ENCODE data around the gene RDX. TPM values are rescaled to one million over a fixed set of nuclear protein-coding genes. Genes with fewer than 3 reads are reported as not detected.

The RDX gene
- total and polyA plus RNA-seq, 10 of the 15 experiments (the other 5 are each of a cell fraction or from before 2014, with no cell fraction given): 24.6 to 62.2 (median 47.8) TPM

- H3K4me3 ChIP-seq: no peak overlapping the region
- SMC1A ChIA-PET (ENCODE audit: uncharacterized antibody, unreplicated experiment): no interaction called here
- RAD21 ChIA-PET (ENCODE audit: unreplicated experiment): no interaction called here
- POLR2A ChIA-PET: no interaction called here
- CTCF ChIA-PET: interaction anchor here (0.7 kb wide), 1 partner anchor 19 kb away, joined by 3 read pairs; no protein-coding TSS in a partner anchor
- H3K9me3 ChIP-seq (replicated peaks; ENCODE audit: control insufficient read depth, insufficient read depth, low read length): no peaks in the 10 kb centered on the region; the same call in 2 of the 3 replicates
- no TSS peak for BruUV-seq (replicated peaks)
- TF ChIP-seq CHD4 (IDR thresholded peaks at IDR 0.05) (no peak), SREBF2 (IDR thresholded peaks at IDR 0.05; ENCODE audit: low read length) (no peak), ZZZ3 (IDR thresholded peaks at IDR 0.05; ENCODE audit: control insufficient read depth, insufficient read length, low read depth) (no peak), SRF (IDR thresholded peaks at IDR 0.05; ENCODE audit: low read depth in 2 of 2, low read length in 2 of 2) (no peak), CEBPB (IDR thresholded peaks at IDR 0.05; ENCODE audit: borderline replicate concordance in 1 of 2, low read depth in 2 of 2, low read length in 2 of 2) (no peak), YBX1 (IDR thresholded peaks at IDR 0.05) (no peak), PAX5 (IDR thresholded peaks at IDR 0.05; ENCODE audit: borderline replicate concordance, low read depth, low read length) (no peak), ZNF24 (IDR thresholded peaks at IDR 0.05) (no peak), SUPT20H (IDR thresholded peaks at IDR 0.05; ENCODE audit: borderline replicate concordance, control insufficient read depth, low read depth, low read length) (no peak), CREM (IDR thresholded peaks at IDR 0.05; ENCODE audit: low read depth) (no peak), NFIC (IDR thresholded peaks at IDR 0.05; ENCODE audit: low read depth, low read length) (no peak), CBFB (IDR thresholded peaks at IDR 0.05; ENCODE audit: low read depth) (no peak), BCL11A (IDR thresholded peaks at IDR 0.05; ENCODE audit: low read depth, low read length) (no peak)
- TF ChIP-seq, protein P1, sequence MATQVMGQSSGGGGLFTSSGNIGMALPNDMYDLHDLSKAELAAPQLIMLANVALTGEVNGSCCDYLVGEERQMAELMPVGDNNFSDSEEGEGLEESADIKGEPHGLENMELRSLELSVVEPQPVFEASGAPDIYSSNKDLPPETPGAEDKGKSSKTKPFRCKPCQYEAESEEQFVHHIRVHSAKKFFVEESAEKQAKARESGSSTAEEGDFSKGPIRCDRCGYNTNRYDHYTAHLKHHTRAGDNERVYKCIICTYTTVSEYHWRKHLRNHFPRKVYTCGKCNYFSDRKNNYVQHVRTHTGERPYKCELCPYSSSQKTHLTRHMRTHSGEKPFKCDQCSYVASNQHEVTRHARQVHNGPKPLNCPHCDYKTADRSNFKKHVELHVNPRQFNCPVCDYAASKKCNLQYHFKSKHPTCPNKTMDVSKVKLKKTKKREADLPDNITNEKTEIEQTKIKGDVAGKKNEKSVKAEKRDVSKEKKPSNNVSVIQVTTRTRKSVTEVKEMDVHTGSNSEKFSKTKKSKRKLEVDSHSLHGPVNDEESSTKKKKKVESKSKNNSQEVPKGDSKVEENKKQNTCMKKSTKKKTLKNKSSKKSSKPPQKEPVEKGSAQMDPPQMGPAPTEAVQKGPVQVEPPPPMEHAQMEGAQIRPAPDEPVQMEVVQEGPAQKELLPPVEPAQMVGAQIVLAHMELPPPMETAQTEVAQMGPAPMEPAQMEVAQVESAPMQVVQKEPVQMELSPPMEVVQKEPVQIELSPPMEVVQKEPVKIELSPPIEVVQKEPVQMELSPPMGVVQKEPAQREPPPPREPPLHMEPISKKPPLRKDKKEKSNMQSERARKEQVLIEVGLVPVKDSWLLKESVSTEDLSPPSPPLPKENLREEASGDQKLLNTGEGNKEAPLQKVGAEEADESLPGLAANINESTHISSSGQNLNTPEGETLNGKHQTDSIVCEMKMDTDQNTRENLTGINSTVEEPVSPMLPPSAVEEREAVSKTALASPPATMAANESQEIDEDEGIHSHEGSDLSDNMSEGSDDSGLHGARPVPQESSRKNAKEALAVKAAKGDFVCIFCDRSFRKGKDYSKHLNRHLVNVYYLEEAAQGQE (IDR thresholded peaks at IDR 0.05; ENCODE audit: low read depth, low read length): no peak
- no peaks in the 10 kb centered on the region for H4K20me1 ChIP-seq (ENCODE audit: control insufficient read depth, insufficient read depth)
- H3K36me3 ChIP-seq (ENCODE audit: control insufficient read depth in 2 of 2, insufficient read depth in 2 of 2, low read length in 1 of 2): no peaks in the 10 kb centered on the region
- no peak for ATAC-seq
- no peak for DNase-seq (ENCODE audit: low read depth, low spot score)
- no peak for FAIRE-seq
- no peak overlapping the region for H2AFZ ChIP-seq (ENCODE audit: control insufficient read depth, low read depth, low read length)
- intact Hi-C loops (cut with micrococcal nuclease; ENCODE audit: unreplicated experiment) (no loop called here), in situ Hi-C loops (cut with MboI) (no loop called here)
- no peak overlapping the region for H3K9ac ChIP-seq (ENCODE audit: control insufficient read depth, insufficient read depth, low read length)
- H3K79me2 ChIP-seq (ENCODE audit: control insufficient read depth, insufficient read depth, low read length): no peaks in the 10 kb centered on the region
- no peaks in the 10 kb centered on the region for H3K27me3 ChIP-seq (replicated peaks in 1 of 2; ENCODE audit: control insufficient read depth in 2 of 2, insufficient read depth in 2 of 2, low read length in 1 of 2)
- peaks cover 7% of the 10 kb centered on the region; the same call in 1 of the 2 replicates for H3K4me1 ChIP-seq (ENCODE audit: control insufficient read depth, insufficient read depth, low read length)
- 94% methylated on average over 3 of the region's 3 CpGs for WGBS (ENCODE audit: insufficient coverage, insufficient replicate concordance, low lambda C conversion rate, missing lambda C conversion rate)
- H3K4me2 ChIP-seq (ENCODE audit: control insufficient read depth, insufficient read depth): no peak overlapping the region
- H3K27ac ChIP-seq (ENCODE audit: control insufficient read depth, insufficient read depth): no peak overlapping the region
Measured at GRCh38 chr11:110336054-110336453, 39.6 kb upstream of the RDX start.
